Superior temporal gyrus (tissue), 1 donor: ENCODE results near the gene LEO1.
A peak's percentile ranks its signal among the peaks of the same experiment; 100 is the strongest.
"Not testable (repeated sequence)": the region's sequence is repeated elsewhere in the genome, so short reads cannot be mapped to it uniquely, and the experiment has no call there.

Source experiments
- DNase-seq: peaks from one replicate; pipeline ENCODE4 v3.0.0-alpha.2; 2016; ENCODE audit errors: extremely low spot score

LEO1 gene

GRCh38 chr15:52003710-52004109 is 32.1 kb upstream of the LEO1 start:
- DNase-seq: no peak

GRCh38 chr15:52003089-52003488 is 31.5 kb upstream of the LEO1 start:
- DNase-seq: not testable (repeated sequence)

- DNase-seq: no peak
Measured at GRCh38 chr15:52002351-52002750, 30.8 kb upstream of the LEO1 start.

- DNase-seq: no peak
Measured at GRCh38 chr15:51992953-51993352, 21.4 kb upstream of the LEO1 start.

- no peak for DNase-seq
Measured at GRCh38 chr15:51991141-51991540, 19.6 kb upstream of the LEO1 start.

GRCh38 chr15:51982770-51983103 is 11.2 kb upstream of the LEO1 start:
- no peak for DNase-seq

GRCh38 chr15:51982013-51982769 is 10.6 kb upstream of the LEO1 start:
- DNase-seq: peak; percentile 85

GRCh38 chr15:51973775-51974174 is 2.2 kb upstream of the LEO1 start:
- DNase-seq: no peak

GRCh38 chr15:51973220-51973619 is 1.6 kb upstream of the LEO1 start:
- no peak for DNase-seq

- DNase-seq: no peak
Measured at GRCh38 chr15:51971032-51971374, 575 bp downstream of the LEO1 start.

GRCh38 chr15:51970132-51970817 is 1.3 kb downstream of the LEO1 start:
- DNase-seq: no peak

GRCh38 chr15:51969728-51970127 is 1.9 kb downstream of the LEO1 start:
- DNase-seq: no peak

GRCh38 chr15:51967583-51967982 is 4.0 kb downstream of the LEO1 start:
- no peak for DNase-seq

- DNase-seq: no peak
Measured at GRCh38 chr15:51966192-51966591, 5.4 kb downstream of the LEO1 start.

GRCh38 chr15:51965691-51966090 is 5.9 kb downstream of the LEO1 start:
- DNase-seq: no peak

- DNase-seq: no peak
Measured at GRCh38 chr15:51955504-51955903, 16.1 kb downstream of the LEO1 start.

- DNase-seq: no peak
Measured at GRCh38 chr15:51952805-51953204, 18.8 kb downstream of the LEO1 start.

GRCh38 chr15:51947124-51947523 is 24.5 kb downstream of the LEO1 start:
- DNase-seq: no peak

- no peak for DNase-seq
Measured at GRCh38 chr15:51939216-51939615, 32.4 kb downstream of the LEO1 start.

GRCh38 chr15:51938286-51938685 is 33.3 kb downstream of the LEO1 start:
- DNase-seq: no peak

GRCh38 chr15:51936105-51936478 is 35.5 kb downstream of the LEO1 start:
- DNase-seq: no peak

GRCh38 chr15:51935466-51936104 is 36.0 kb downstream of the LEO1 start:
- no peak for DNase-seq

GRCh38 chr15:51932161-51932560 is 39.4 kb downstream of the LEO1 start:
- DNase-seq: no peak
